Gastrocnemius medialis (tissue), 4 donors: Measurements from ENCODE around the gene SPO11. TPM values are rescaled to one million over a fixed set of nuclear protein-coding genes. Genes with fewer than 3 reads are reported as not detected.

Experiments used
- ATAC-seq, 2 donors: fragments of 150-250 bp; one replicate each; pipeline ENCODE4 v1.9.1; 2016
- DNase-seq, 2 donors: peaks; one replicate each; pipeline ENCODE4 v3.0.0-alpha.2; 2019
- H3K27ac ChIP-seq, 4 donors: fragments of 200-600 bp; sonication (generic); 1 replicate in 1 of 4; 2 replicates in 3 of 4; pipeline ENCODE4 v1.5.1; 2016 to 2018; ENCODE audit warnings: mild to moderate bottlenecking in 2 of 4, moderate library complexity in 1 of 4
- H3K27me3 ChIP-seq, 3 donors: fragments of 200-600 bp; sonication (generic) in 2 of 3; 1 replicate in 1 of 3; 2 replicates in 2 of 3; pipeline versions ENCODE4 v1.5.1 to v1.6.0; 2016 to 2019; ENCODE audit warnings: mild to moderate bottlenecking in 1 of 3, moderate library complexity in 1 of 3
- H3K36me3 ChIP-seq, 2 donors: fragments of 200-600 bp; sonication (generic) in 1 of 2; one replicate each; pipeline ENCODE4 v1.5.1; 2017 to 2018
- H3K4me1 ChIP-seq, 2 donors: fragments of 200-600 bp; sonication (generic) in 1 of 2; one replicate each; pipeline ENCODE4 v1.5.1; 2016 to 2017; ENCODE audit warnings: mild to moderate bottlenecking in 2 of 2
- H3K4me3 ChIP-seq, 4 donors: fragments of 200-600 bp; sonication (generic) in 3 of 4; 1 replicate in 1 of 4; 2 replicates in 3 of 4; pipeline ENCODE4 v1.5.1; 2016 to 2019; ENCODE audit warnings: mild to moderate bottlenecking in 2 of 4
- H3K9me3 ChIP-seq, 3 donors: fragments of 200-600 bp; sonication (generic) in 2 of 3; 1 replicate in 1 of 3; 2 replicates in 2 of 3; pipeline ENCODE4 v1.5.1; 2016 to 2019
- CTCF ChIP-seq, 5 experiments: fragments of 450-650 bp in 3 of 5; fragments of 200-600 bp in 2 of 5; sonication (generic) in 2 of 5; IDR thresholded peaks in 4 of 5; conservative IDR thresholded peaks in 1 of 5; 1 replicate in 4 of 5; 2 replicates in 1 of 5; pipeline ENCODE4 v1.5.1; 2016 to 2019; ENCODE audit warnings: antibody characterized with exemption in 5 of 5, mild to moderate bottlenecking in 3 of 5, moderate library complexity in 3 of 5
- POLR2A ChIP-seq, 2 donors: fragments of 450-650 bp; IDR thresholded peaks; one replicate each; pipeline ENCODE4 v1.6.1; 2017; ENCODE audit warnings: antibody characterized with exemption in 2 of 2, mild to moderate bottlenecking in 2 of 2, moderate library complexity in 2 of 2
- in situ Hi-C, 4 donors: fragments of 200-750 bp; cut with MboI; loops; one replicate each; pipeline versions ENCODE4 v1.15.0 to v1.8.0; 2017; ENCODE audit warnings: low sequenced_read_pairs in 4 of 4
- intact Hi-C: fragments of 100-400 bp; cut with DNase I; formaldehyde crosslinking; loops from one replicate; pipeline ENCODE4 v1.15.1; 2023; ENCODE audit warnings: low total_unique reads
- total RNA-seq, 4 donors: library from RNA; depleted of rRNA; stranded (reverse); fragments of >200 nt; gene quantifications; one replicate each; pipeline versions ENCODE4 v1.1.0 to v1.2.3, GENCODE V29; 2016

The SPO11 gene
- total RNA-seq, 4 donors from 2014 or later = not detected

GRCh38 chr20:57384486-57384885, 54.9 kb downstream of the SPO11 start:
- no peak for ATAC-seq
- intact Hi-C loops = loop anchor here (10.0 kb wide), 1 partner anchor 210 kb away; no protein-coding TSS in a partner anchor
- Histone ChIP-seq H3K9me3 (no peaks in the 10 kb centered on the region), H3K4me1 (peaks cover under 1 to 2% of the 10 kb centered on the region in 2 donors), H3K4me3 (no peak overlapping the region), H3K36me3 (no peaks in the 10 kb centered on the region), H3K27ac (no peak overlapping the region), H3K27me3 (no peaks in the 10 kb centered on the region)
- TF ChIP-seq CTCF (IDR thresholded peaks at IDR 0.05 in 4 of 5, conservative IDR thresholded peaks at IDR 0.05 in 1 of 5) (no peak), POLR2A (IDR thresholded peaks at IDR 0.05) (no peak)
- DNase-seq = peak in 1 of 2 donors; percentile 7
- in situ Hi-C loops = loop anchor here in 3 of 4 donors (25.0 kb wide), 2 partner anchors 328 to 828 kb away; partner anchors contain the start of gene PMEPA1 (in 1 of the 3)

- in situ Hi-C loops (loop anchor here (5.0 to 25.0 kb wide), 4 partner anchors 107 to 827 kb away; partner anchors contain the start of gene PMEPA1 (in 1 of the 4)), intact Hi-C loops (loop anchor here (10.0 kb wide), 1 partner anchor 210 kb away; no protein-coding TSS in a partner anchor)
- peaks cover 7 to 8% of the 10 kb centered on the region in 2 donors for H3K4me1 ChIP-seq
- no peaks in the 10 kb centered on the region for H3K27me3 ChIP-seq
- peak in 1 of 2 donors; percentile 11 for DNase-seq
- H3K9me3 ChIP-seq = no peaks in the 10 kb centered on the region
- no peaks in the 10 kb centered on the region for H3K36me3 ChIP-seq
- no peak overlapping the region for H3K4me3 ChIP-seq
- H3K27ac ChIP-seq = no peak overlapping the region
- no peak for ATAC-seq
- no peak for TF ChIP-seq CTCF (IDR thresholded peaks at IDR 0.05 in 4 of 5, conservative IDR thresholded peaks at IDR 0.05 in 1 of 5)
- TF ChIP-seq POLR2A (IDR thresholded peaks at IDR 0.05) = no peak
These were observed 55.6 kb downstream of the SPO11 start for GRCh38 chr20:57384953-57385761.

GRCh38 chr20:57385940-57386339, 56.3 kb downstream of the SPO11 start:
- no peak for TF ChIP-seq POLR2A (IDR thresholded peaks at IDR 0.05)
- no peak for TF ChIP-seq CTCF (IDR thresholded peaks at IDR 0.05 in 4 of 5, conservative IDR thresholded peaks at IDR 0.05 in 1 of 5)
- H3K36me3 ChIP-seq = no peaks in the 10 kb centered on the region
- no peak overlapping the region for H3K4me3 ChIP-seq
- ATAC-seq = no peak
- DNase-seq = peak in 1 of 2 donors; percentile 12
- H3K9me3 ChIP-seq = no peaks in the 10 kb centered on the region
- in situ Hi-C loops (loop anchor here (5.0 to 25.0 kb wide), 4 partner anchors 106 to 826 kb away; partner anchors contain the start of gene PMEPA1 (in 1 of the 4)), intact Hi-C loops (loop anchor here (10.0 kb wide), 1 partner anchor 209 kb away; no protein-coding TSS in a partner anchor)
- H3K4me1 ChIP-seq = peaks cover 15 to 16% of the 10 kb centered on the region in 2 donors
- H3K27ac ChIP-seq = no peak overlapping the region
- no peaks in the 10 kb centered on the region for H3K27me3 ChIP-seq

GRCh38 chr20:57386762-57387161, 57.2 kb downstream of the SPO11 start:
- Histone ChIP-seq H3K4me3 (no peak overlapping the region), H3K4me1 (peaks cover 15 to 17% of the 10 kb centered on the region in 2 donors), H3K9me3 (no peaks in the 10 kb centered on the region), H3K27ac (no peak overlapping the region), H3K36me3 (no peaks in the 10 kb centered on the region), H3K27me3 (no peaks in the 10 kb centered on the region)
- TF ChIP-seq POLR2A (IDR thresholded peaks at IDR 0.05) = no peak
- TF ChIP-seq CTCF (IDR thresholded peaks at IDR 0.05 in 4 of 5, conservative IDR thresholded peaks at IDR 0.05 in 1 of 5) = no peak
- in situ Hi-C loops = loop anchor here (5.0 to 25.0 kb wide), 4 partner anchors 106 to 826 kb away; partner anchors contain the start of gene PMEPA1 (in 1 of the 4)
- intact Hi-C loops = loop anchor here (10.0 kb wide), 1 partner anchor 208 kb away; no protein-coding TSS in a partner anchor
- no peak for ATAC-seq
- peak in 1 of 2 donors; percentile 10 for DNase-seq
